Heart left ventricle (tissue), 16 donors: ENCODE results near the gene TEX9. TPM values are rescaled to one million over a fixed set of nuclear protein-coding genes. Genes with fewer than 3 reads are reported as not detected.

Experiments used
- ATAC-seq, 4 donors: fragments of 200-7000 bp; cut with Tn5 transposase; one replicate each; pipeline ENCODE4 v1.9.1; 2020 to 2022; ENCODE audit warnings: moderate library complexity in 4 of 4, mild to moderate bottlenecking in 3 of 4, moderate number of reproducible peaks in 1 of 4
- DNase-seq, 5 donors: peaks; one replicate each; pipeline ENCODE4 v3.0.0-alpha.2; 2020
- H3K27ac ChIP-seq, 12 donors: fragments of 200-600 bp; sonication (generic) in 4 of 12; one replicate each; pipeline versions ENCODE4 v1.5.0 to v1.8.0; 2016 to 2022; ENCODE audit warnings: mild to moderate bottlenecking in 2 of 12
- H3K27me3 ChIP-seq, 9 donors: fragments of 200-600 bp; sonication (generic) in 2 of 9; one replicate each; pipeline versions ENCODE4 v1.5.1 to v1.8.0; 2016 to 2022; ENCODE audit warnings: mild to moderate bottlenecking in 3 of 9
- H3K36me3 ChIP-seq, 9 donors: fragments of 200-600 bp; sonication (generic) in 2 of 9; one replicate each; pipeline versions ENCODE4 v1.5.0 to v1.8.0; 2018 to 2022; ENCODE audit warnings: mild to moderate bottlenecking in 2 of 9
- H3K4me1 ChIP-seq, 12 donors: fragments of 200-600 bp; sonication (generic) in 4 of 12; one replicate each; pipeline versions ENCODE4 v1.5.0 to v1.8.0; 2016 to 2022; ENCODE audit warnings: mild to moderate bottlenecking in 3 of 12
- H3K4me3 ChIP-seq, 12 donors: fragments of 200-600 bp; sonication (generic) in 4 of 12; one replicate each; pipeline versions ENCODE4 v1.5.0 to v1.8.0; 2017 to 2022; ENCODE audit warnings: mild to moderate bottlenecking in 9 of 12, moderate library complexity in 4 of 12
- H3K9me3 ChIP-seq, 12 donors: fragments of 200-600 bp; sonication (generic) in 4 of 12; one replicate each; pipeline versions ENCODE4 v1.5.0 to v1.8.0; 2016 to 2022; ENCODE audit warnings: mild to moderate bottlenecking in 1 of 12
- POLR2A ChIP-seq, 2 donors: fragments of 450-650 bp; IDR thresholded peaks; one replicate each; pipeline ENCODE4 v1.6.1; 2017; ENCODE audit warnings: antibody characterized with exemption in 2 of 2, mild to moderate bottlenecking in 2 of 2, moderate library complexity in 2 of 2
- WGBS, 4 donors: extraction: QIAGEN DNeasy Blood & Tissue Kit in 2 of 4; methylation state at CpG; one replicate each; pipeline versions ENCODE4 v1.1.5 to v1.1.7; 2013 to 2018; 5-methylcytosine and 5-hydroxymethylcytosine counted together
- intact Hi-C, 10 donors: fragments of 100-400 bp; cut with DNase I; formaldehyde crosslinking; loops; one replicate each; pipeline versions ENCODE4 v1.11.1 to v1.14.2; 2022
- polyA plus RNA-seq, 2 donors: library from polyadenylated mRNA; stranded (reverse); fragments of 200-250 nt; gene quantifications; one replicate each; pipeline ENCODE4 v1.2.3, GENCODE V29; 2013
- total RNA-seq, 9 donors: library from RNA; depleted of rRNA in 2 of 9; stranded (reverse); fragments of >200 nt in 2 of 9; fragmentation: NEBNext Ultra II Directional in 3 of 9; extraction: Animal tissue kit (Norgen Biotek cat#: 25700) in 3 of 9; gene quantifications; one replicate each; pipeline versions ENCODE4 v1.1.0 to v1.2.4, GENCODE V29; 2016 to 2023
- TF ChIP-seq, protein P1 (sequence below), 12 donors: fragments of 200-600 bp; sonication (generic) in 4 of 12; IDR thresholded peaks; one replicate each; pipeline versions ENCODE4 v1.5.0 to v1.8.0; 2018 to 2022; ENCODE audit warnings: antibody characterized with exemption in 12 of 12, mild to moderate bottlenecking in 5 of 12
- donor health status: ischemic (EF 13 %, LVEDD 7.1; RV severe dilation, severe dysfunction).
- donor health status: healthy with polysubstance abuse.
- donor health status: DM: no; HTN: yes; CAD: no.
- donor health status: DM: no; HTN: no; CAD: no.
- donor health status: ischemic (EF 25% LVEDD 6.9; RV normal size, moderate dysfunction).
- donor health status: ischemic (EF 25% LVEDD 5.7; RV mildly dilated, moderate dysfunction).
- donor health status: healthy.
- donor health status: DM: yes; HTN: yes; CAD: no.
- donor health status: ischemic (EF 35%, LVEDD 5.7; RV mildly dilated, moderate dysfunction).
- donor health status: nonischemic (EF 11% LVEDD 7.7; RV severe dilation, severe dysfunction).
- donor health status: DM: yes; HTN: yes; CAD: no.
- donor health status: PGD.
- donor health status: ischemic (EF 29% LVEDD 5.4; RV normal size, mild dysfunction).
- donor health status: nonischemic (EF 23%, LVEDD 6.1; RV moderate dilation, normal function).

TEX9 gene
- total and polyA plus RNA-seq, 11 donors, result 0.19 to 1.6 (median 0.75) TPM; not detected in 2

DNA sequence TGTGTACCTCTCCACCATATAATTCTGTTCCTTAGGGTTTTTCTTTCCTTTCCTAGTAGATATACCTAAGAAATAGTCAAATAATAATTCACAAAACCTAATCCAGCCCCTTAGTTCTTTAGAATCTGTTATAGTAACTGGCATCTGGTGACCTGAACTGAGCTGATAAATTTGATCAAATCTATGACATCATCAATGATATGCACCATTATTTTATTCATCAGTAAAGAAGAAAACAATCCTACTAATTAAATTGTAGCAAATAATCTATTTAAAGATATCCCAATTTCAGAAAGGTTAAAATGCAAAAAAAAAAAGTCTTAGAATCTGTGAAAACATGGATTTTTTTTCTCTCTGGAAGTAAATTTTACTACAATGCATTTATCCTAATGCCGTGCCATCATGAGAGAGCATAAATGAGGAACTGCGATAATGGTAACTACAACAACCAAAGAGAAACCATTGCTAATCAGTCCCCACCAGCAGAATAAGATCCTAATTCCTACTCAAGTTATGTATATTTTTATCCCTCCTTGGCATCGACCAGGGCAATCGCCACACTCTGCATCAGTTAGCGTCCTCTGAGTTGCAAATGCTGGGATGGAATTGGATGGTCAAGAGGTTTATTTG, 106.3 kb downstream of the TEX9 start:
- Histone ChIP-seq H3K27ac (no peak overlapping the region), H3K4me3 (no peak overlapping the region), H3K36me3 (no peaks in the 10 kb centered on the region), H3K9me3 (no peaks in the 10 kb centered on the region), H3K27me3 (peaks cover 0 to 10% (median 0%) of the 10 kb centered on the region in 9 donors), H3K4me1 (peaks cover 0 to 14% (median 0%) of the 10 kb centered on the region in 12 donors)
- ATAC-seq, result no peak
- intact Hi-C loops, result no loop called here
- WGBS, 4 donors, result 83 to 90% (median 88%) methylated on average over 5 of the region's 5 CpGs
- TF ChIP-seq, protein P1, sequence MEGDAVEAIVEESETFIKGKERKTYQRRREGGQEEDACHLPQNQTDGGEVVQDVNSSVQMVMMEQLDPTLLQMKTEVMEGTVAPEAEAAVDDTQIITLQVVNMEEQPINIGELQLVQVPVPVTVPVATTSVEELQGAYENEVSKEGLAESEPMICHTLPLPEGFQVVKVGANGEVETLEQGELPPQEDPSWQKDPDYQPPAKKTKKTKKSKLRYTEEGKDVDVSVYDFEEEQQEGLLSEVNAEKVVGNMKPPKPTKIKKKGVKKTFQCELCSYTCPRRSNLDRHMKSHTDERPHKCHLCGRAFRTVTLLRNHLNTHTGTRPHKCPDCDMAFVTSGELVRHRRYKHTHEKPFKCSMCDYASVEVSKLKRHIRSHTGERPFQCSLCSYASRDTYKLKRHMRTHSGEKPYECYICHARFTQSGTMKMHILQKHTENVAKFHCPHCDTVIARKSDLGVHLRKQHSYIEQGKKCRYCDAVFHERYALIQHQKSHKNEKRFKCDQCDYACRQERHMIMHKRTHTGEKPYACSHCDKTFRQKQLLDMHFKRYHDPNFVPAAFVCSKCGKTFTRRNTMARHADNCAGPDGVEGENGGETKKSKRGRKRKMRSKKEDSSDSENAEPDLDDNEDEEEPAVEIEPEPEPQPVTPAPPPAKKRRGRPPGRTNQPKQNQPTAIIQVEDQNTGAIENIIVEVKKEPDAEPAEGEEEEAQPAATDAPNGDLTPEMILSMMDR (IDR thresholded peaks at IDR 0.05), result no peak
- no peak for TF ChIP-seq POLR2A (IDR thresholded peaks at IDR 0.05)
- no peak for DNase-seq

DNA sequence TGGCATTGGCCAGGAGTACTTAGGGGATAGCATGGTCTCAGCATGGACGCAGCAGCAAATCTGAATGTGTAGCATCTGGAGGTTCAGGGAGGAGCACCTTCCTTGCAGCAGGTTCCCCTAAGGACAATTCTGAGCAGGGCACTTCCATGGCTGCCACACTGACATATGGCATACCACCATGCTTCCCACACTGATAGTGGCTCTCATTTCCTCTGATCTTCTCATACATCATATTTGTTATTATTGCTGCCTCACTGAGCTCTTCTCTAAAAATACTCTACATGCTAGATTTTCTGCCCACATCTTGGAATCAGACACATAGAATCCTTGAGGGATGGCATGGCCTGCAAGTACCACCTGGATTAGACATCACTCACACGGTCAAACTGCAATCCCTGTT, 107.1 kb downstream of the TEX9 start:
- DNase-seq (no peak), ATAC-seq (no peak)
- Histone ChIP-seq H3K27me3 (peaks cover 0 to 10% (median 0%) of the 10 kb centered on the region in 9 donors), H3K36me3 (no peaks in the 10 kb centered on the region), H3K9me3 (no peaks in the 10 kb centered on the region), H3K27ac (no peak overlapping the region), H3K4me3 (no peak overlapping the region), H3K4me1 (peaks cover 0 to 14% (median 0%) of the 10 kb centered on the region in 12 donors)
- intact Hi-C loops, result no loop called here
- 76 to 86% (median 80%) methylated on average over 2 of the region's 2 CpGs for WGBS, 4 donors
- no peak for TF ChIP-seq POLR2A (IDR thresholded peaks at IDR 0.05)
- TF ChIP-seq, protein P1 (IDR thresholded peaks at IDR 0.05), result no peak

DNA sequence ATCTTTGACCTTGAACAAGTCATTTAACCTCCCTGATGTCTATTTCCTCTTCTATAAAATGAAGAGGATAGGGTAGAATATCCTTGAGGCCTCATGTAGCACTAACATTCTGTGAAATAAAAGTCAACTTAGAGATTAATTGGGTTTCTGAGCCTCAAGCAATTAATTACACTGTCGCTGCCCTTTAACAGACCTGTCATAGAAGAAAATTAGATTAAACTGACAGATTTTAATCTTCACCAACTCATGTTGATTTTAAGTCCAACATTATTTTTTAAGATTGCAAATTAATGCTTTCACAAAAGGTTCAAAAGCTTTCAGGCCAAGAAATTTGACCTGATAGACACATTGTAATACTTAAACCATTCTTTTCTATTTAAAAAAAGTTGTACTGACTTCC, 107.8 kb downstream of the TEX9 start:
- H3K36me3 ChIP-seq, result no peaks in the 10 kb centered on the region
- peaks cover 0 to 11% (median 0%) of the 10 kb centered on the region in 12 donors for H3K4me1 ChIP-seq
- intact Hi-C loops, result no loop called here
- peaks cover 0 to 5% (median 0%) of the 10 kb centered on the region in 12 donors for H3K9me3 ChIP-seq
- no peak overlapping the region for H3K4me3 ChIP-seq
- ATAC-seq, result no peak
- WGBS, 4 donors, result 74 to 88% (median 86%) methylated on average over 1 of the region's 1 CpG
- no peak overlapping the region for H3K27ac ChIP-seq
- H3K27me3 ChIP-seq, result peaks cover 0 to 10% (median 0%) of the 10 kb centered on the region in 9 donors
- no peak for DNase-seq
- TF ChIP-seq, protein P1 (IDR thresholded peaks at IDR 0.05), result no peak
- TF ChIP-seq POLR2A (IDR thresholded peaks at IDR 0.05), result no peak

DNA sequence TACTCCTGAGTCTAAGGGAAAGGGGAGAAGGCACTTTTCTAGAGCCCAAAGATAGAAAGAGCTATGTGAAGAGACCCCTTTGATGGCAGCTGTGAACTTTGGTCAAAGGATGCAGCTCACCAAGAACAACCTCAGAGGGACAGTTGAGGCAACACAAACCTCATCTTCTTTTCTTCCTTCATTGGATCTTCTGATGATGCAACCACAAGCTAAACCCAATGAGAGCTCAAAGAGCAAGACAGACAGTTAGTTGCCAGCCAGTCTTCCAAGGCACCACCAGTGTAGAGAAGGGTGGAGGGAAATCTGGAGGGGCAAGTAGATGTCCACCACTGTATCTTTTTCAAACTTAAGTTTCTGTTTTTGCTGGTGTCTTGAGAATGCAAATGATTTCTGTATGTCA, 110.1 kb downstream of the TEX9 start:
- Histone ChIP-seq H3K9me3 (peaks cover 0 to 11% (median 0%) of the 10 kb centered on the region in 12 donors), H3K4me3 (no peak overlapping the region), H3K27ac (no peak overlapping the region), H3K4me1 (no peaks in the 10 kb centered on the region), H3K27me3 (peaks cover 0 to 9% (median 0%) of the 10 kb centered on the region in 9 donors), H3K36me3 (no peaks in the 10 kb centered on the region)
- intact Hi-C loops, result no loop called here
- DNase-seq (no peak), ATAC-seq (no peak)
- TF ChIP-seq, protein P1 (IDR thresholded peaks at IDR 0.05), result no peak
- no peak for TF ChIP-seq POLR2A (IDR thresholded peaks at IDR 0.05)

Other genes with a start within 250 kb of the TEX9 start
- gene RFX7, start 121.5 kb upstream of the TEX9 start, total RNA-seq, result 10 to 100 TPM in 4 of 9 donors, 1 to 10 TPM in 5; 6.0 to 15.2 (median 8.2) TPM
- 1 to 10 TPM in 1 of 2 donors, under 1 TPM in 1; 0.91 to 2.1 TPM for gene RFX7, start 121.5 kb upstream of the TEX9 start, polyA plus RNA-seq
- gene MNS1, start 99.7 kb downstream of the TEX9 start, total RNA-seq, result 1 to 10 TPM in 4 of 9 donors, under 1 TPM in 5; 0.30 to 2.6 (median 0.81) TPM
- gene MNS1, start 99.7 kb downstream of the TEX9 start, polyA plus RNA-seq, result under 1 TPM; 0.46 to 0.88 TPM